ENCODE measurements around the gene RNF214.
"Not testable (repeated sequence)": the region's sequence is repeated elsewhere in the genome, so short reads cannot be mapped to it uniquely, and the experiment has no call there.

- TF ChIP-seq, protein P1, sequence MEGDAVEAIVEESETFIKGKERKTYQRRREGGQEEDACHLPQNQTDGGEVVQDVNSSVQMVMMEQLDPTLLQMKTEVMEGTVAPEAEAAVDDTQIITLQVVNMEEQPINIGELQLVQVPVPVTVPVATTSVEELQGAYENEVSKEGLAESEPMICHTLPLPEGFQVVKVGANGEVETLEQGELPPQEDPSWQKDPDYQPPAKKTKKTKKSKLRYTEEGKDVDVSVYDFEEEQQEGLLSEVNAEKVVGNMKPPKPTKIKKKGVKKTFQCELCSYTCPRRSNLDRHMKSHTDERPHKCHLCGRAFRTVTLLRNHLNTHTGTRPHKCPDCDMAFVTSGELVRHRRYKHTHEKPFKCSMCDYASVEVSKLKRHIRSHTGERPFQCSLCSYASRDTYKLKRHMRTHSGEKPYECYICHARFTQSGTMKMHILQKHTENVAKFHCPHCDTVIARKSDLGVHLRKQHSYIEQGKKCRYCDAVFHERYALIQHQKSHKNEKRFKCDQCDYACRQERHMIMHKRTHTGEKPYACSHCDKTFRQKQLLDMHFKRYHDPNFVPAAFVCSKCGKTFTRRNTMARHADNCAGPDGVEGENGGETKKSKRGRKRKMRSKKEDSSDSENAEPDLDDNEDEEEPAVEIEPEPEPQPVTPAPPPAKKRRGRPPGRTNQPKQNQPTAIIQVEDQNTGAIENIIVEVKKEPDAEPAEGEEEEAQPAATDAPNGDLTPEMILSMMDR (IDR thresholded peaks at IDR 0.05): not testable (repeated sequence)
- not testable (repeated sequence) for TF ChIP-seq POLR2A (IDR thresholded peaks at IDR 0.05)
Measured at GRCh38 chr11:117208710-117209109, 23.8 kb upstream of the RNF214 start.

Measured in esophagus squamous epithelium (tissue), 4 donors.